Activated naive CD8-positive, alpha-beta T cell treated with anti-CD3 and anti-CD28 coated beads for 36 hours (primary cell): ENCODE data around the gene OR4P4. TPM values are rescaled to one million over a fixed set of nuclear protein-coding genes. Genes with fewer than 3 reads are reported as not detected.

Experiments used
- DNase-seq: peaks from one replicate; pipeline ENCODE4 v3.0.0; 2021
- H3K27ac Mint-ChIP-seq: one replicate; pipeline ENCODE4 v1.8.0; 2022; ENCODE audit warnings: mild to moderate bottlenecking, moderate library complexity, mixed read lengths
- H3K27me3 Mint-ChIP-seq: one replicate; pipeline ENCODE4 v1.8.0; 2022; ENCODE audit warnings: mild to moderate bottlenecking, mixed read lengths
- H3K36me3 Mint-ChIP-seq: one replicate; pipeline ENCODE4 v1.8.0; 2021; ENCODE audit warnings: mild to moderate bottlenecking, mixed read lengths
- H3K4me1 Mint-ChIP-seq: one replicate; pipeline ENCODE4 v1.8.0; 2021; ENCODE audit warnings: mixed read lengths
- H3K4me3 Mint-ChIP-seq: one replicate; pipeline ENCODE4 v1.8.0; 2022; ENCODE audit warnings: mild to moderate bottlenecking, moderate library complexity, mixed read lengths
- H3K9me3 Mint-ChIP-seq: one replicate; pipeline ENCODE4 v1.8.0; 2022; ENCODE audit warnings: mixed read lengths
- total RNA-seq, 2 experiments: library from RNA; stranded (reverse); gene quantifications; one replicate each; pipeline ENCODE4 v1.2.3, GENCODE V29; 2021

OR4P4 gene
- not detected for total RNA-seq

- H3K27me3 Mint-ChIP-seq: no peaks in the 10 kb centered on the region
- H3K4me1 Mint-ChIP-seq: no peaks in the 10 kb centered on the region
- H3K27ac Mint-ChIP-seq: no peak within 1 kb of the TSS
- no peaks in the 10 kb centered on the region for H3K36me3 Mint-ChIP-seq
- DNase-seq: no peak
- no peak within 1 kb of the TSS for H3K4me3 Mint-ChIP-seq
- peaks cover 6% of the 10 kb centered on the region for H3K9me3 Mint-ChIP-seq
Measured at GRCh38 chr11:55634813-55635212, at the start of gene OR4P4. TSS of gene OR4P4 (plus strand) at chr11:55635113.

- H3K27ac Mint-ChIP-seq: no peak within 1 kb of the TSS
- no peaks in the 10 kb centered on the region for H3K36me3 Mint-ChIP-seq
- H3K9me3 Mint-ChIP-seq: peaks cover 8% of the 10 kb centered on the region
- H3K27me3 Mint-ChIP-seq: no peaks in the 10 kb centered on the region
- no peak for DNase-seq
- H3K4me3 Mint-ChIP-seq: no peak within 1 kb of the TSS
- H3K4me1 Mint-ChIP-seq: no peaks in the 10 kb centered on the region
Measured at GRCh38 chr11:55607545-55607944, 27.4 kb upstream of the OR4P4 start, which contains the start of gene OR4C11. TSS of gene OR4C11 (minus strand) at chr11:55607645. CDS start at chr11:55604373, 3,272 bp downstream.

GRCh38 chr11:55624531-55624930, 10.4 kb upstream of the OR4P4 start:
- Mint-ChIP-seq H3K27me3 (no peaks in the 10 kb centered on the region), H3K9me3 (peaks cover 37% of the 10 kb centered on the region)

GRCh38 chr11:55648027-55648426, 13.1 kb downstream of the OR4P4 start, which contains the start of gene OR4S2:
TSS of gene OR4S2 (plus strand) at chr11:55648327. CDS start at chr11:55650904, 2,577 bp downstream.
- Mint-ChIP-seq H3K27ac (no peak within 1 kb of the TSS), H3K4me3 (no peak within 1 kb of the TSS), H3K9me3 (peaks cover 22% of the 10 kb centered on the region), H3K36me3 (no peaks in the 10 kb centered on the region), H3K27me3 (no peaks in the 10 kb centered on the region), H3K4me1 (no peaks in the 10 kb centered on the region)
- no peak for DNase-seq

More at GRCh38 chr11:55624531-55624930, 10.4 kb upstream of the OR4P4 start:
- Mint-ChIP-seq H3K36me3 (no peaks in the 10 kb centered on the region), H3K4me1 (no peaks in the 10 kb centered on the region), H3K4me3 (no peak overlapping the region), H3K27ac (no peak overlapping the region)
- DNase-seq: no peak

GRCh38 chr11:55652560-55652959, 17.6 kb downstream of the OR4P4 start:
- Mint-ChIP-seq H3K4me1 (no peaks in the 10 kb centered on the region), H3K27ac (no peak overlapping the region), H3K27me3 (no peaks in the 10 kb centered on the region), H3K4me3 (no peak overlapping the region), H3K9me3 (peaks cover 12% of the 10 kb centered on the region), H3K36me3 (no peaks in the 10 kb centered on the region)
- no peak for DNase-seq

GRCh38 chr11:55655096-55655495, 20.2 kb downstream of the OR4P4 start:
- H3K27ac Mint-ChIP-seq: no peak overlapping the region
- peaks cover 8% of the 10 kb centered on the region for H3K9me3 Mint-ChIP-seq
- DNase-seq: no peak
- H3K4me3 Mint-ChIP-seq: no peak overlapping the region
- no peaks in the 10 kb centered on the region for H3K27me3 Mint-ChIP-seq
- no peaks in the 10 kb centered on the region for H3K4me1 Mint-ChIP-seq
- H3K36me3 Mint-ChIP-seq: no peaks in the 10 kb centered on the region

- Mint-ChIP-seq H3K9me3 (peaks cover 5% of the 10 kb centered on the region), H3K36me3 (no peaks in the 10 kb centered on the region), H3K27me3 (no peaks in the 10 kb centered on the region), H3K27ac (no peak overlapping the region), H3K4me3 (no peak overlapping the region), H3K4me1 (no peaks in the 10 kb centered on the region)
- no peak for DNase-seq
Measured at GRCh38 chr11:55658031-55658573, 23.2 kb downstream of the OR4P4 start.

- H3K4me1 Mint-ChIP-seq: no peaks in the 10 kb centered on the region
- H3K9me3 Mint-ChIP-seq: peaks cover 5% of the 10 kb centered on the region
- no peaks in the 10 kb centered on the region for H3K27me3 Mint-ChIP-seq
- no peak for DNase-seq
- H3K27ac Mint-ChIP-seq: no peak overlapping the region
- H3K4me3 Mint-ChIP-seq: no peak overlapping the region
- H3K36me3 Mint-ChIP-seq: no peaks in the 10 kb centered on the region
Measured at GRCh38 chr11:55658608-55659007, 23.7 kb downstream of the OR4P4 start.

- Mint-ChIP-seq H3K4me1 (no peaks in the 10 kb centered on the region), H3K36me3 (no peaks in the 10 kb centered on the region), H3K27me3 (no peaks in the 10 kb centered on the region), H3K9me3 (peaks cover 3% of the 10 kb centered on the region), H3K27ac (no peak within 1 kb of the TSS), H3K4me3 (no peak within 1 kb of the TSS)
- DNase-seq: no peak
Measured at GRCh38 chr11:55661901-55662300, 27.0 kb downstream of the OR4P4 start, which contains the start of gene OR4C6. TSS of gene OR4C6 (plus strand) at chr11:55662201. CDS start at chr11:55665167, 2,966 bp downstream.

- Mint-ChIP-seq H3K36me3 (no peaks in the 10 kb centered on the region), H3K4me1 (no peaks in the 10 kb centered on the region), H3K9me3 (peaks cover 3% of the 10 kb centered on the region), H3K27me3 (no peaks in the 10 kb centered on the region), H3K27ac (no peak overlapping the region), H3K4me3 (no peak overlapping the region)
- no peak for DNase-seq
Measured at GRCh38 chr11:55669376-55669775, 34.5 kb downstream of the OR4P4 start.

- Mint-ChIP-seq H3K9me3 (no peaks in the 10 kb centered on the region), H3K27ac (no peak overlapping the region), H3K4me3 (no peak overlapping the region), H3K36me3 (no peaks in the 10 kb centered on the region), H3K4me1 (no peaks in the 10 kb centered on the region), H3K27me3 (no peaks in the 10 kb centered on the region)
- DNase-seq: no peak
Measured at GRCh38 chr11:55673860-55674259, 38.9 kb downstream of the OR4P4 start.

Other genes starting within 250 kb of the OR4P4 start
- not detected for gene OR4C15, start 80.6 kb upstream of the OR4P4 start, total RNA-seq
- not detected for gene OR4C16, start 63.0 kb upstream of the OR4P4 start, total RNA-seq
- not detected for gene OR4C11, start 27.5 kb upstream of the OR4P4 start, total RNA-seq
- gene OR4S2, start 13.2 kb downstream of the OR4P4 start, total RNA-seq: not detected
- not detected for gene OR4C6, start 27.1 kb downstream of the OR4P4 start, total RNA-seq
- not detected for gene OR5D13, start 138.3 kb downstream of the OR4P4 start, total RNA-seq
- gene OR5D14, start 160.4 kb downstream of the OR4P4 start, total RNA-seq: not detected
- not detected for gene OR5L1, start 176.3 kb downstream of the OR4P4 start, total RNA-seq
- gene OR5D18, start 184.5 kb downstream of the OR4P4 start, total RNA-seq: not detected
- not detected for gene OR5L2, start 192.1 kb downstream of the OR4P4 start, total RNA-seq
- gene OR5D16, start 203.6 kb downstream of the OR4P4 start, total RNA-seq: not detected
- gene TRIM51, start 248.2 kb downstream of the OR4P4 start, total RNA-seq: not detected